SU-DHL-6 (cell line): Measurements from ENCODE around the gene CRIM1.

Experiments
- H2AFZ ChIP-seq: fragments of 200-600 bp; sonication (generic); 2 replicates; pipeline ENCODE4 v1.6.1; 2014; ENCODE audit warnings: low read depth, mild to moderate bottlenecking, moderate library complexity, mixed read lengths, antibody characterized with exemption, low read length; ENCODE audit not compliant: severe bottlenecking
- H3F3A ChIP-seq: fragments of 200-600 bp; shearing (Covaris generic); 2 replicates; pipeline ENCODE4 v1.6.0; 2016; ENCODE audit warnings: antibody characterized with exemption, mild to moderate bottlenecking; ENCODE audit not compliant: insufficient read depth
- H3K27ac ChIP-seq: fragments of 200-600 bp; sonication (generic); 2 replicates; pipeline ENCODE4 v1.5.1; 2016; ENCODE audit warnings: low read depth, mild to moderate bottlenecking, low read length, moderate library complexity, mixed read lengths
- H3K27me3 ChIP-seq: fragments of 200-600 bp; sonication (generic), shearing (Covaris generic); 2 replicates; pipeline ENCODE4 v1.6.0; 2014; ENCODE audit warnings: mild to moderate bottlenecking, low read length
- H3K36me3 ChIP-seq: fragments of 200-600 bp; sonication (generic); 2 replicates; pipeline ENCODE4 v1.6.1; 2014; ENCODE audit warnings: mild to moderate bottlenecking, low read length, mixed read lengths
- H3K4me2 ChIP-seq: fragments of 300-600, 200-600 bp; shearing (Covaris generic), sonication (generic); 2 replicates; pipeline ENCODE4 v1.6.0; 2014; ENCODE audit warnings: low read length, low read depth, mild to moderate bottlenecking; ENCODE audit not compliant: poor library complexity, severe bottlenecking
- H3K4me3 ChIP-seq: fragments of 200-600 bp; sonication (generic); 2 replicates; pipeline ENCODE4 v1.5.1; 2014; ENCODE audit warnings: antibody characterized with exemption, low read length, mild to moderate bottlenecking, mixed read lengths; ENCODE audit not compliant: insufficient read depth, poor library complexity, severe bottlenecking
- H3K79me2 ChIP-seq: fragments of 200-600 bp; sonication (generic); 2 replicates; pipeline ENCODE4 v1.6.1; 2014; ENCODE audit warnings: mild to moderate bottlenecking, low read length, moderate library complexity; ENCODE audit not compliant: insufficient read depth
- H3K9ac ChIP-seq: fragments of 200-600 bp; sonication (generic); 2 replicates; pipeline ENCODE4 v1.7.0; 2014; ENCODE audit warnings: mild to moderate bottlenecking, low read length
- H3K9me2 ChIP-seq: fragments of 200-600 bp; sonication (generic); replicated peaks from 2 replicates; pipeline ENCODE4 v1.6.1; 2014; ENCODE audit warnings: low read length; ENCODE audit not compliant: insufficient read depth
- H3K9me3 ChIP-seq: fragments of 200-600 bp; sonication (generic); 2 replicates; pipeline ENCODE4 v1.6.1; 2014; ENCODE audit warnings: low read length, mixed read lengths; ENCODE audit not compliant: insufficient read depth
- H4K20me1 ChIP-seq: fragments of 200-600 bp; sonication (generic); 2 replicates; pipeline ENCODE4 v1.6.1; 2014; ENCODE audit warnings: low read depth, mild to moderate bottlenecking, antibody characterized with exemption, low read length, moderate library complexity, mixed read lengths
- CTCF ChIP-seq: fragments of 200-600 bp; sonication (generic); IDR thresholded peaks from one replicate; pipeline ENCODE4 v1.5.1; 2017; ENCODE audit warnings: antibody characterized with exemption, mild to moderate bottlenecking, low read length, moderate library complexity; ENCODE audit not compliant: insufficient read depth, poor library complexity, severe bottlenecking
- EZH2phosphoT487 ChIP-seq: fragments of 200-600 bp; sonication (generic), shearing (Covaris generic); conservative IDR thresholded peaks from 2 replicates; pipeline ENCODE4 v1.6.1; 2018; ENCODE audit warnings: mild to moderate bottlenecking, antibody characterized with exemption, low read length, moderate library complexity, mixed read lengths

The CRIM1 gene

GRCh38 chr2:36466135-36466534, 110.6 kb downstream of the CRIM1 start:
- H3F3A ChIP-seq, result no peaks in the 10 kb centered on the region
- no peak overlapping the region for H3K9ac ChIP-seq
- H3K9me2 ChIP-seq, result no peaks in the 10 kb centered on the region
- H3K4me2 ChIP-seq, result no peak overlapping the region
- H3K9me3 ChIP-seq, result no peaks in the 10 kb centered on the region
- no peaks in the 10 kb centered on the region for H3K79me2 ChIP-seq
- H3K27ac ChIP-seq, result no peak overlapping the region
- TF ChIP-seq EZH2phosphoT487 (no peak), CTCF (no peak)
- 0 out of 2 replicates have a peak, but pooled peaks cover 3% of the 10 kb centered on the region for H3K27me3 ChIP-seq
- no peak overlapping the region for H3K4me3 ChIP-seq
- no peaks in the 10 kb centered on the region for H3K36me3 ChIP-seq
- H4K20me1 ChIP-seq, result no peaks in the 10 kb centered on the region
- H2AFZ ChIP-seq, result no peak overlapping the region

GRCh38 chr2:36468463-36469105, 113.0 kb downstream of the CRIM1 start:
- no peaks in the 10 kb centered on the region for H3K36me3 ChIP-seq
- H2AFZ ChIP-seq, result no peak overlapping the region
- no peak for TF ChIP-seq EZH2phosphoT487
- no peak for TF ChIP-seq CTCF
- H3K9ac ChIP-seq, result no peak overlapping the region
- H3K4me2 ChIP-seq, result no peak overlapping the region
- no peaks in the 10 kb centered on the region for H3K9me3 ChIP-seq
- no peaks in the 10 kb centered on the region for H4K20me1 ChIP-seq
- H3K79me2 ChIP-seq, result no peaks in the 10 kb centered on the region
- H3K27ac ChIP-seq, result no peak overlapping the region
- H3F3A ChIP-seq, result no peaks in the 10 kb centered on the region
- H3K27me3 ChIP-seq, result no peaks in the 10 kb centered on the region
- H3K4me3 ChIP-seq, result no peak overlapping the region
- no peaks in the 10 kb centered on the region for H3K9me2 ChIP-seq

GRCh38 chr2:36469106-36469477, 113.5 kb downstream of the CRIM1 start:
- no peaks in the 10 kb centered on the region for H4K20me1 ChIP-seq
- no peak overlapping the region for H3K4me2 ChIP-seq
- no peak overlapping the region for H3K9ac ChIP-seq
- H3K36me3 ChIP-seq, result no peaks in the 10 kb centered on the region
- H3K4me3 ChIP-seq, result no peak overlapping the region
- H3K27ac ChIP-seq, result no peak overlapping the region
- no peaks in the 10 kb centered on the region for H3F3A ChIP-seq
- H3K9me2 ChIP-seq, result no peaks in the 10 kb centered on the region
- TF ChIP-seq EZH2phosphoT487 (no peak), CTCF (no peak)
- no peak overlapping the region for H2AFZ ChIP-seq
- no peaks in the 10 kb centered on the region for H3K27me3 ChIP-seq
- H3K79me2 ChIP-seq, result no peaks in the 10 kb centered on the region
- no peaks in the 10 kb centered on the region; the same call in 1 of the 2 replicates for H3K9me3 ChIP-seq
